SIG-M5 treated with dmso at 0.1 percent for 504 hours (cell line): Measurements from ENCODE around the gene SPDYE18.
"Not testable (repeated sequence)": the region's sequence is repeated elsewhere in the genome, so short reads cannot be mapped to it uniquely, and the experiment has no call there.

Experiments used
- DNase-seq: peaks from one replicate; lab custom pipeline; 2025; ENCODE audit not compliant: unreplicated experiment; lab: John Stamatoyannopoulos, UW

Gene SPDYE18

GRCh38 chr7:77006127-77007110 lies 55.9 kb downstream of the SPDYE18 start:
- not testable (repeated sequence) for DNase-seq

- not testable (repeated sequence) for DNase-seq
These were observed 56.8 kb downstream of the SPDYE18 start for GRCh38 chr7:77005461-77006057.

GRCh38 chr7:77004151-77004550 lies 58.2 kb downstream of the SPDYE18 start:
- not testable (repeated sequence) for DNase-seq

GRCh38 chr7:77003241-77003640 lies 59.1 kb downstream of the SPDYE18 start:
- not testable (repeated sequence) for DNase-seq

- not testable (repeated sequence) for DNase-seq
These were observed 59.6 kb downstream of the SPDYE18 start for GRCh38 chr7:77002678-77003233.

GRCh38 chr7:77002104-77002503 lies 60.3 kb downstream of the SPDYE18 start:
- DNase-seq = not testable (repeated sequence)
